Smooth muscle cell of the brain vasculature (primary cell): ENCODE measurements around the gene FUBP3.

ENCODE experiments used
- DNase-seq: peaks from one replicate; pipeline ENCODE4 v3.0.0-alpha.2; 2012; ENCODE audit warnings: low read depth, low spot score

FUBP3 gene, protein sequence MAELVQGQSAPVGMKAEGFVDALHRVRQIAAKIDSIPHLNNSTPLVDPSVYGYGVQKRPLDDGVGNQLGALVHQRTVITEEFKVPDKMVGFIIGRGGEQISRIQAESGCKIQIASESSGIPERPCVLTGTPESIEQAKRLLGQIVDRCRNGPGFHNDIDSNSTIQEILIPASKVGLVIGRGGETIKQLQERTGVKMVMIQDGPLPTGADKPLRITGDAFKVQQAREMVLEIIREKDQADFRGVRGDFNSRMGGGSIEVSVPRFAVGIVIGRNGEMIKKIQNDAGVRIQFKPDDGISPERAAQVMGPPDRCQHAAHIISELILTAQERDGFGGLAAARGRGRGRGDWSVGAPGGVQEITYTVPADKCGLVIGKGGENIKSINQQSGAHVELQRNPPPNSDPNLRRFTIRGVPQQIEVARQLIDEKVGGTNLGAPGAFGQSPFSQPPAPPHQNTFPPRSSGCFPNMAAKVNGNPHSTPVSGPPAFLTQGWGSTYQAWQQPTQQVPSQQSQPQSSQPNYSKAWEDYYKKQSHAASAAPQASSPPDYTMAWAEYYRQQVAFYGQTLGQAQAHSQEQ

DNA sequence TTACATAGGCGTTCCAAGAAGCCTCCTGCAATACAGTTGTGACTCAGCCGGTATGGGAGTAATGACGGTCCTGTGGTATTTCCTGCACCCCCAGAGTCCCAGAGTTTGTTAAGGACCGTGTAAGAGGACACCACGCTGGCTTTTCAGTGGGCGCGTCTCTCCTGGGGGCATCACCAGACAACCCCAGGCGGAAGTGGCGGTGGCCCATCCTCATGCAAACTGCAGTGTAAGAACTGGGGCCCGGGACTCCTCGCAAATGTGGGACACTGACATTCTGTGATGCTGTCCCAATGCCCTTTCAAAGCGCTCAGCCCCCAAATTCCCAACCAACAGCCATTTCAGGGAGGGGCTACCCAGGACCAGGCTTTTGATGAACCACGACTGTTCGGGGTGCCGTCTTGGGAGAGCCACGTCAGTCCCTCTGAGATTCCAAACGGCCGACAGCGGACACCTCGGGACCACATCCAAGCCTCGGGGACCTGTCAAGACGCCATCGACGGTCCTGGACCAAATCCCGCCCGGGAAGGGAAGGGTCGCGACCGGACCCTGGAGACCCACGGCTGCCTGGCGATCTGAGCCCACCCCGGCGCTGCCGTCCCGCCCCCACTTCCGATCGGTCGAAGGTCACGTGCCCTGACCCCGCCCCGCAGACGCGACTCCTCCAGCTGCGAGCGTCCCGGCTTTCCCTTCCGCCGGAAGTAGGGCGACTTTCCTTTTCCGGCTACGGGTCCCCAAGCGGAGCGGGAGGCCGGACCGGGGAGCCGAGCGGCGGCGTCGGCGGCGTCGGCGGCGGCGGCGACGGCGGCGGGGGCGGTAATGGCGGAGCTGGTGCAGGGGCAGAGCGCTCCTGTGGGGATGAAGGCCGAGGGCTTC is at the start of gene FUBP3:
FUBP3 (plus strand) TSS at position 713 of the 873 bp plus-strand sequence; CDS start at position 817, 104 bp downstream.
- peak; percentile 45 for DNase-seq

DNA sequence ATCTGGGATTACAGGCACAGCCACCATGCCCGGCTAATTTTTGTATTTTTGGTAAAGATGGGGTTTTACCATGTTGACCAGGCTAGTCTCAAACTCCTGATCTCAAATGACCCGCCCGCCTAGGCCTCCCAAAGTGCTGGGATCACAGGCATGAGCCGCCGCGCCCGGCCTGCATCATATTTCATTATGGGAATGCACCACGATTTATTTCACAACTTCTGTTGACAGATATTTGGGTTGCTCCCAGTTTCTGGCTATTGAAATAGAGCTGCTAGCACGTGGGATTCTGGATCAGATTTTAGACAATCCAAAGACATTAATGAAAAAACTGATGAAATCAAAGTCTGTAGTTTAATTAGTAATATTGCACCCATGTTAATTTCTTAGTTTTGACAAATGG is 48.4 kb upstream of the FUBP3 start:
- no peak for DNase-seq

DNA sequence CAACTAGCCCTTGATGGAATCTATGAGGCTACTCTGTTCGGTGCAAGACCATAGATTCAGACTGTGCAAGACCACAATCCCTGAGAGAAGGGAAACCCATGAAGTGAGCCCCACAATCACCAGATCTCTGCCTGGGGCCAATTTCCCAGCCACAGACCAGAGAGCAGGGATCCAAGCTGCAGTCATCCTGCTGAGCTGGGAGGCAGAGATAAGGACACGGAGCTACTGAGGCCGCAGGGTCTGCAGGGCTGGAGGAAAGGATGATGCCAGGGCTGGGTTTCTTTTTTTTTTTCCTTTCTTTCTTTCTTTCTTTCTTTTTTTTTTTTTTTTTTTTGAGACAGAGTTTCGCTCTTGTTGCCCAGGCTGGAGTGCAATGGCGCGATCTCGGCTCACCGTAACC is 47.7 kb upstream of the FUBP3 start:
- no peak for DNase-seq

GRCh38 chr9:130532426-130533080 is 46.8 kb upstream of the FUBP3 start:
- no peak for DNase-seq

DNA sequence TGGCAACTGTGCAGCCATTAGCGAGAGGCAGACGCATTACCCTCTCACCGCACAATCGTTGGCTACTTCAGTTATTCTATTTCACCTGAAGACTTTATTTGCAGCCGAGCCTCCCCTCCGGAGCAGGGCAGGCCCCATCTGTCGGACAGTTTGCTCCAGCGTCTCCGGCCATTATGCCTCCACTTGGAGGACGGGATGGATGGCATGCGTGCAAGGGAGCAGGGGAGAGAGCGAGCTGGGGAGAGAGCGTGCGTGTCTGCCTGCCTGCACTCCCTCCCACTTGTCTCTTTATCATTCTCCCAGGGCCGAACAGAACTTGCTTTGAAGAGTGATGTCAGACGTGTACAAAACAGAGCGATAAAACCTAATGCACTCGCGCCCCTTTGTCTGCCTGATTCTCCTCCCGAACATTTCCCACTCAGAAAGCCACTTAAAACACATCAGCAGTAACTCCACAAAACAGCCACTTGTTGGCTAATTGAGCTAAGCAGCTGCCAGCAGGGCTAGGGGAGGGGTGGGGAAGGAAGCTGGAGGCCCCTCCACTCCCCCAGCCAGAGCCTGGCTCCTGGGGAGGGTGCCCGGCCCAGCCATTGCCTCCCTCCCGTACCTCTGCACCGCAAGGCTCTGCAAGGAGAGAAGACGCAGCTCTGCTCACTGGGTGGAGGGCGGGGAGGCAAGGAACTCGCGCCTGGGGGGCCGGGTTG is 43.4 kb upstream of the FUBP3 start:
- no peak for DNase-seq

GRCh38 chr9:130536701-130537107 is 42.7 kb upstream of the FUBP3 start:
- no peak for DNase-seq

GRCh38 chr9:130537346-130538050 is 41.9 kb upstream of the FUBP3 start:
- no peak for DNase-seq

- peak; percentile 12 for DNase-seq
These were observed 39.8 kb upstream of the FUBP3 start for GRCh38 chr9:130539420-130540223.

- DNase-seq, result no peak
These were observed 37.8 kb upstream of the FUBP3 start for GRCh38 chr9:130541533-130541932.

GRCh38 chr9:130542038-130542437 is 37.3 kb upstream of the FUBP3 start:
- no peak for DNase-seq

GRCh38 chr9:130542457-130543228 is 36.7 kb upstream of the FUBP3 start:
- no peak for DNase-seq

DNA sequence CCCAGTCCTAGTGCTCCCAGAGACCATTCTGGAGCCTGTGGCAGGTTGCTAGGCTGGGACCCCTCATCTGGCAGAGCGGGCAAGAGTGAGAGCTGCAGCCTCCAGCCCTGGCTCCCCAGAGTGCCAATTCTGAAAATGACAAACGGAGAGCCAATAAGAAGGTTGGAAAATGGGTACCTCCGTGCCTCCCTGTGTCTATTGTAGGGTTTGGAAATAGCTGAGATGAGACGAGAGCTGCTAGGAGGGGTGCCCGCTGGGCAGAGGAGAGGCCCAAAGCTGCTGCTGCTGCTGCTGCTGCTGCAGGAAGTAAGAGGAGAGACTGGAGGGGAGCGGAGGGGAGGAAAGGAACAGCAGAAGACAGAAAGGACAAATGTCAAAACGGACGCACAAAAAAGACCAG is 36.0 kb upstream of the FUBP3 start:
- no peak for DNase-seq

- DNase-seq, result no peak
These were observed 35.5 kb upstream of the FUBP3 start for GRCh38 chr9:130543859-130544258.

DNA sequence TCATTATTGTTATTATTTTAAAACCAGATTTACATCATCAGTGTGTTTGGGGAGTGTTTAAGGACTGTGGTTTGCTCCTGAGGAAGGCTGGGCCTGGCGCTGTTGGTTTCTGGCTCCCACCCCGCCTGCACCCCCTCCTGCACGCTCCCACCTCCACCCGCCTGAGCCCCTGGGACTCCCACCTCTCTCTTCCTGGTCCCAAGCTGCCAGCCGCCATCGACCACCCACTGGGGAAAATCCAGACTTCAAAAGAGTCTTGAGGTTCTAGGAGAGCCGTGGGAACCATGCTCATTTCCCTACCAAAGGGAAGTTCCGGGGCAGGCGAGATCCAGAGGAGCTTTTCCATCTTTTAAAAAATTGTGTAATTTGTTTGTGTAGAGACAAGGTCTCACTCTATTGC is 35.0 kb upstream of the FUBP3 start:
- no peak for DNase-seq

DNA sequence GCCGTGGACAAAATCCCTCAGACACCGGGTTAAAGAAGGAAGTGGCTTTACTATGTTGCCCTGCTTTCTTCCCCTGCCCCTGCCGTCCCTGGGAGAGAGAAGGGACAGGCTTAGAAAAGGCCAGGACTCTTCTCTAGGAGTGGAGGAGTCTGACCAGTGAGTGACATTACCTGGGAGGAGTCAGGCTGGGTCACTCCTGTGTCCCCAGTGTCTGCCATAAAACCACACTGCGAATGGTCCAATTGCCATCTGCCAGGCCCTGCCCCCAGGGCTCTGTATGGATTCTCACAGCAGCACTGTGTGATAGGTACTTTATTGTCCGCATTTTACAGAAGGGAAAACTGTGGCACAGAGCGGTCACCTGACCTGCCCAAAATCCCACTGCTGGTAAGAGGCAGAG is 31.3 kb upstream of the FUBP3 start:
- no peak for DNase-seq

- no peak for DNase-seq
These were observed 30.2 kb upstream of the FUBP3 start for GRCh38 chr9:130549093-130549735.

- DNase-seq, result no peak
These were observed 24.8 kb upstream of the FUBP3 start for GRCh38 chr9:130554606-130555005.

GRCh38 chr9:130555061-130555460 is 24.3 kb upstream of the FUBP3 start:
- no peak for DNase-seq
